HG02973 (cell line): ENCODE data around the gene DNAJC7.

Experiments used
- ATAC-seq: cut with Tn5 transposase; IDR thresholded peaks from one replicate; pipeline ENCODE4 v1.9.1; 2021; ENCODE audit warnings: moderate library complexity; ENCODE audit not compliant: unreplicated experiment

DNAJC7 gene

DNA sequence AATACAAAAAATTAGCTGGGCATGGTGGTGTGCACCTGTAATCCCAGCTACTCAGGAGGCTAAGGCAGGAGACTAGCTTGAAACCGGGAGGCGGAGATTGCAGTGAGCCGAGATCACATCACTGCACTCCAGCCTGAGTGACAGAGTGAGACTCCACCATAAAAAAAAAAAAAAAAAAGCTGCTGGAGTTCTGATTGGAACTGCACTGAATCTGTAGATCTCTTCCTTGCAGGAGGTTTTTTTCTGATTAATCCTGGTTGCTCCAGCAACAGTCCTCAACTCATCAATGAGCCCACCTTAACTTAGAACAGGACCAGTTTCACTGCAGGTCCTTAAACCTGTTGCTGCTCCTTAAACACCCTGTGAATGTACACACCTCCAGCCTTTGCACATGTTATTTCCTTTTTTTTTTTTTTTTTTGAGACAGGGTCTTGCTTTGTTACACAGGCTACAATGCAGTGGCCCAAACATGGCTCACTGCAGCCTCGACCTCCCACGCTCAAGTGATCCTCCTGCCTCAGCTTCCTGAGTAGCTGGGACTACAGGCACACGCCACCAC lies 88.5 kb downstream of the DNAJC7 start:
- ATAC-seq: no peak
